ENCODE data around the gene AQR.

GRCh38 chr15:34851007-34851406 lies 118.5 kb downstream of the AQR start:
- TF ChIP-seq GATA2 (IDR thresholded peaks at IDR 0.05; ENCODE audit: low read depth, low read length) (no peak), GATA3 (IDR thresholded peaks at IDR 0.05; ENCODE audit: low read depth, low read length) (no peak)

Data from SH-SY5Y (cell line).